AG04450 (cell line): ENCODE results near the gene OR2J1. TPM values are rescaled to one million over a fixed set of nuclear protein-coding genes. Genes with fewer than 3 reads are reported as not detected.

Experiments
- polyA plus RNA-seq: library from polyadenylated mRNA; depleted of rRNA; stranded (reverse); fragments of >200 nt; gene quantifications from 2 replicates; pipeline ENCODE4 v1.2.3, GENCODE V29; 2011; rRNA removed

Gene OR2J1
- polyA plus RNA-seq, 1 experiment: not detected

Other genes starting within 250 kb of the OR2J1 start
- 62.0 and 73.8 TPM in 2 replicates for gene TRIM27, start 175.5 kb upstream of the OR2J1 start, polyA plus RNA-seq
- 0.63 and 0.77 TPM in 2 replicates for gene ZNF311, start 94.2 kb upstream of the OR2J1 start, polyA plus RNA-seq
- gene OR2W1, start 54.3 kb upstream of the OR2J1 start, polyA plus RNA-seq: not detected in 2 replicates
- not detected in 2 replicates for gene OR2B3, start 12.2 kb upstream of the OR2J1 start, polyA plus RNA-seq
- not detected in 2 replicates for gene OR2J3, start 8.6 kb downstream of the OR2J1 start, polyA plus RNA-seq
- gene OR2J2, start 71.4 kb downstream of the OR2J1 start, polyA plus RNA-seq: not detected in 2 replicates
- not detected in 2 replicates for gene OR14J1, start 202.2 kb downstream of the OR2J1 start, polyA plus RNA-seq